Stimulated activated naive CD8-positive, alpha-beta T cell treated with anti-CD3 and anti-CD28 coated beads, Interleukin-15, Interleukin-2, amounts not matched to agents 100 ng/mL and 50 ng/mL, for 24 hours (primary cell): Measurements from ENCODE around the gene SYDE1.

Experiments used
- H3K27ac Mint-ChIP-seq: one replicate; pipeline ENCODE4 v1.8.0; 2021; ENCODE audit warnings: mild to moderate bottlenecking, mixed read lengths
- H3K27me3 Mint-ChIP-seq: one replicate; pipeline ENCODE4 v1.8.0; 2021; ENCODE audit warnings: mixed read lengths
- H3K36me3 Mint-ChIP-seq: one replicate; pipeline ENCODE4 v1.8.0; 2021; ENCODE audit warnings: low read depth, mixed read lengths
- H3K4me1 Mint-ChIP-seq: one replicate; pipeline ENCODE4 v1.8.0; 2021; ENCODE audit warnings: low read depth, mixed read lengths
- H3K4me3 Mint-ChIP-seq: one replicate; pipeline ENCODE4 v1.8.0; 2021; ENCODE audit warnings: mild to moderate bottlenecking, mixed read lengths
- H3K9me3 Mint-ChIP-seq: one replicate; pipeline ENCODE4 v1.8.0; 2021; ENCODE audit warnings: mixed read lengths

SYDE1 gene

DNA sequence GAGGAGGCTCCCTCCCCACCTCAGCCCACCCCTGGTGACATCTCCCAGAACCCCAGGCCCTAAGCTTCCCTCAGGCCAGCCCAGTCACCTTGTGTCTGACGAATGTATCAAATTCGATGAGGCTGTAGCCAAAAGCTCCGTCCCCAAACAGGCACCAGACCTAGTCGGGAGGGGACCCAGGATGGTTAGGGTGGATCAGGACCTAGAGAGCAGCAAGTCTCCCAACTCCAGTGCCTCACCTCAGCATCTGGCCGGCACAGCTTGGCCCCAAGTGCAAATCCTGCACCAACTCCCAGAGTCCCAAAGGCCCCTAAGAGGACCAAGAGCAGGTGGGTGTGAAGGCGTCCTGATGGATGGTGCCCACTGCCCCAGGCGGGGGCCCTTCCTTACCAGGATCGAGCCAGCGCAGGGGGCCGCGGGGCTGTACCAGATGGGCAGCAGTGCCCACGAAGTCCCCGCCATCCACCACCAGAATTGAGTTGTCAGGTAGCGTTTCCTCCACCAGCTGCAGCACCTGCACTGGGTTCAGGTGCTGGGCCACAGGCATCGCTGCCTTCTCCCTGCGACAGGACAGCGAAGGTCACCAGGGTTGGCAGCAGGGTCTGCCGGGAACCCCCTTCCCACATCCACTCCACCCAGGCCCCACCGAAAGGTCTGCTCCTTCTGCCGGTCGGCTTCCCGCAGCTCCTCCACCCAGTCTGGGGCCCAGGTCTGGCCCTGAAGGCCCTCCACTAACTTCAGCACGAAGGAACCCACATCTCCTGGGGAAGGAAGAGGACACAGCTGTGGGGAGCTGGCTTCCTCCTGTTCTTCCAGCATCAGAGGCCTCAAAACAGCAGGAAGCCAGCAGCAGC is 8.8 kb downstream of the SYDE1 start:
- Mint-ChIP-seq H3K27ac (no peak overlapping the region), H3K36me3 (peaks cover 43% of the 10 kb centered on the region), H3K27me3 (no peaks in the 10 kb centered on the region), H3K9me3 (no peaks in the 10 kb centered on the region), H3K4me1 (no peaks in the 10 kb centered on the region), H3K4me3 (no peak overlapping the region)

DNA sequence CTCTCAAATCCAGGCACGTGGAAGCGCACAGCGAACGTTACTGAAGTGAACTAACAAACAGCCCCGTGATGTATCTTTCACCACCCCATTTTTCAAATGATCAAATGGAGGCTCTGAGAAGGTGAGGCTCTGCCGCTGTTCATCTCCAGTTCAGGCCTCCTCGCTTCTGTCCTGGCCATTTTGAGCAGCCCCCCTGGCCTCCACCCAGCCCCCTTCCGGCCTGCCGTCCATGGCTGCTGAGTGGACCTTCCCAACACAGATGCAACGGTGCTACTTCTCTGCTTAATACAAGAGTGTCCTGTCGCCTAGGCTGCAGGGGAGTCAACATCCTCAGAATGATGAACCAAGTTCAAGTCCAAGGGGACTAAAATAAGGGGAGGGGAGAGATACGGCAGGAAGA is 9.7 kb downstream of the SYDE1 start:
- H3K4me3 Mint-ChIP-seq, result no peak overlapping the region
- no peaks in the 10 kb centered on the region for H3K27me3 Mint-ChIP-seq
- no peaks in the 10 kb centered on the region for H3K4me1 Mint-ChIP-seq
- H3K36me3 Mint-ChIP-seq, result peaks cover 50% of the 10 kb centered on the region
- H3K27ac Mint-ChIP-seq, result no peak overlapping the region
- no peaks in the 10 kb centered on the region for H3K9me3 Mint-ChIP-seq

- H3K4me3 Mint-ChIP-seq, result no peak overlapping the region
- no peaks in the 10 kb centered on the region for H3K4me1 Mint-ChIP-seq
- peaks cover 58% of the 10 kb centered on the region for H3K36me3 Mint-ChIP-seq
- H3K27me3 Mint-ChIP-seq, result no peaks in the 10 kb centered on the region
- H3K9me3 Mint-ChIP-seq, result no peaks in the 10 kb centered on the region
- no peak overlapping the region for H3K27ac Mint-ChIP-seq
Measured at GRCh38 chr19:15118248-15118647, 11.0 kb downstream of the SYDE1 start.

DNA sequence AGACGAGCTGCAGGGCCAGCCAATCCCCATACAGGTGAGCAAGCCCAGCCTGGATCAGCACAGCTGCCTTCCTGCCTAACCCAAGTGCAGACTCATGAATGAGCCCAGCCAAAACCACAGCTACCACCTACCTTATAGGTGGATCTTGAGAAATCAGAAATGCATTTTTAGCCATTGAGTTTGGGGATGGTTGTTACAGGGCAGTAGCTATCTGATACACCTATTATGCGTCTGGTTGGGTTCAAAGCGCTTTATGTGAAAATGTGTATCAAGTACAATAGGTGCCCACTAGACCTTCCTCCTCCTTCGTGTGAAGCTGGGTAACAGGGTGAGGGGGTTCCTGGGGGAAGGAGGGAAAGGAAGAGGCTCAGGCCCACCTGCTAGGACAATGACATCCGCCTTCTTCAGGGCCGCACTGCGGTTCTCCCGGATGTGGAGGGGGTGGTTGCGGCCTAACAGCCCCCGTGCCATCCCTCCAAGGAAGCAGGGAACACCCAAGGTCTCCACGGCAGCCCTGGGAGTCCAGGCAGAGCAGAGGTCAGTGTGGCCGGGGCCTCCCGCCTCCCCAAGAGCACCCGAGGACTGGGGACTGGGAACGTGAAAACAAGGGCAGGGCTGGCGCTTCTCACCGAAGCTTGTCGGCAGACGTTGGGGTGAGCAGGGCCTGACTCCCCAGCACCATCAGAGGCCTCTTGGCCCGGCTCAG is 11.7 kb downstream of the SYDE1 start:
- Mint-ChIP-seq H3K36me3 (peaks cover 59% of the 10 kb centered on the region), H3K27me3 (no peaks in the 10 kb centered on the region), H3K4me3 (no peak overlapping the region), H3K27ac (no peak overlapping the region), H3K9me3 (no peaks in the 10 kb centered on the region), H3K4me1 (peaks cover 2% of the 10 kb centered on the region)

GRCh38 chr19:15120135-15121026 is 13.2 kb downstream of the SYDE1 start:
- Mint-ChIP-seq H3K36me3 (peaks cover 55% of the 10 kb centered on the region), H3K27me3 (no peaks in the 10 kb centered on the region), H3K4me1 (peaks cover 11% of the 10 kb centered on the region), H3K27ac (no peak overlapping the region), H3K9me3 (no peaks in the 10 kb centered on the region), H3K4me3 (no peak overlapping the region)

- H3K4me1 Mint-ChIP-seq, result peaks cover 21% of the 10 kb centered on the region
- peaks cover 44% of the 10 kb centered on the region for H3K36me3 Mint-ChIP-seq
- no peaks in the 10 kb centered on the region for H3K27me3 Mint-ChIP-seq
- H3K27ac Mint-ChIP-seq, result no peak overlapping the region
- no peaks in the 10 kb centered on the region for H3K9me3 Mint-ChIP-seq
- no peak overlapping the region for H3K4me3 Mint-ChIP-seq
Measured at GRCh38 chr19:15122331-15123030, 15.3 kb downstream of the SYDE1 start.

- H3K36me3 Mint-ChIP-seq, result peaks cover 39% of the 10 kb centered on the region
- H3K4me3 Mint-ChIP-seq, result peak overlapping the region; percentile 13
- H3K4me1 Mint-ChIP-seq, result peaks cover 25% of the 10 kb centered on the region
- H3K9me3 Mint-ChIP-seq, result no peaks in the 10 kb centered on the region
- no peak overlapping the region for H3K27ac Mint-ChIP-seq
- no peaks in the 10 kb centered on the region for H3K27me3 Mint-ChIP-seq
Measured at GRCh38 chr19:15123031-15123890, 16.1 kb downstream of the SYDE1 start.

- Mint-ChIP-seq H3K4me3 (peak overlapping the region; percentile 93), H3K4me1 (peaks cover 29% of the 10 kb centered on the region), H3K27ac (no peak overlapping the region), H3K36me3 (peaks cover 34% of the 10 kb centered on the region), H3K27me3 (no peaks in the 10 kb centered on the region), H3K9me3 (no peaks in the 10 kb centered on the region)
Measured at GRCh38 chr19:15123900-15124299, 16.7 kb downstream of the SYDE1 start.

- Mint-ChIP-seq H3K27ac (peak overlapping the region; percentile 95), H3K4me3 (peak overlapping the region; percentile 93), H3K36me3 (peaks cover 28% of the 10 kb centered on the region), H3K9me3 (no peaks in the 10 kb centered on the region), H3K4me1 (peaks cover 37% of the 10 kb centered on the region), H3K27me3 (no peaks in the 10 kb centered on the region)
Measured at GRCh38 chr19:15124572-15125231, 17.5 kb downstream of the SYDE1 start.

DNA sequence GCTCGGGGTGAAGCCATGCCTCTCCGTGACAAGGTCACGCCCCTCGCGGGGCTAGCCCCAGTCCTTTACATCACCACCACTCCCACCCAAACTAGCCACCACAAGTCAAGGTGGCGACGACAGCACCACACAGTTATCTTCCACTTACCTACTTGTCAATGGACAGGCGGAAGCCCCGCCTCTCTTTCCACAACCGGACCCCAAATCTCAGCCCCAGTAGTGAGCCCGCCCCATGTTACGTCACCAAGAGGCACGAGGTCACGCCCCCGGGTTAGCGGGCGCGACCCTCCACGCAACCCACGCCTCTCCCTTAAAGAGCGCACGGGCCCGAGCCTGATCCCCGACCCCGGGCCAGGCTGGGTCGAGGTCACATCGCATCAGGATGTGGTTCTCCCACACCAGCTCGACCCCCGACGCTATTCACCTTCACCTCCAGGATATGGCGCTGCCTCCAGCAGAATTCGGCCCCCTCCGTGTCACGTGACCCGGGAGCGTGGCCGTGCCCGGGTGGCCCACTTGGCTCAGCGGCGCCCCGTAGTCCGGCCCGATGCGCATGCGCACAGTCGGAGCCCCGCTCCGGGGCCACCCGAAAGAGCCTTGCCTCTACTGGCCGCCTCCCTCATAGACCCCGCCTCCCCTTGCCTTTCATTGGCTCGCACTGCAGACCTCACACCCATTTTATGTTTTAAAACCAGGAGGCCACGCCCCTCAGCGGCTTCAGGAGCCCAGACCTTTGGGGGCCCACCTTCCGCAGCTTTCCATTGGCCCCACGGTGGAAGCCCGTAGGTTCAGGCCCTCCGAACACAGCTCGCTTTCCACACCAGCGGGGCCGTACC is 18.2 kb downstream of the SYDE1 start:
- peak overlapping the region; percentile 93 for H3K4me3 Mint-ChIP-seq
- peaks cover 21% of the 10 kb centered on the region for H3K36me3 Mint-ChIP-seq
- no peaks in the 10 kb centered on the region for H3K9me3 Mint-ChIP-seq
- H3K4me1 Mint-ChIP-seq, result peaks cover 44% of the 10 kb centered on the region
- H3K27me3 Mint-ChIP-seq, result no peaks in the 10 kb centered on the region
- H3K27ac Mint-ChIP-seq, result peak overlapping the region; percentile 95

DNA sequence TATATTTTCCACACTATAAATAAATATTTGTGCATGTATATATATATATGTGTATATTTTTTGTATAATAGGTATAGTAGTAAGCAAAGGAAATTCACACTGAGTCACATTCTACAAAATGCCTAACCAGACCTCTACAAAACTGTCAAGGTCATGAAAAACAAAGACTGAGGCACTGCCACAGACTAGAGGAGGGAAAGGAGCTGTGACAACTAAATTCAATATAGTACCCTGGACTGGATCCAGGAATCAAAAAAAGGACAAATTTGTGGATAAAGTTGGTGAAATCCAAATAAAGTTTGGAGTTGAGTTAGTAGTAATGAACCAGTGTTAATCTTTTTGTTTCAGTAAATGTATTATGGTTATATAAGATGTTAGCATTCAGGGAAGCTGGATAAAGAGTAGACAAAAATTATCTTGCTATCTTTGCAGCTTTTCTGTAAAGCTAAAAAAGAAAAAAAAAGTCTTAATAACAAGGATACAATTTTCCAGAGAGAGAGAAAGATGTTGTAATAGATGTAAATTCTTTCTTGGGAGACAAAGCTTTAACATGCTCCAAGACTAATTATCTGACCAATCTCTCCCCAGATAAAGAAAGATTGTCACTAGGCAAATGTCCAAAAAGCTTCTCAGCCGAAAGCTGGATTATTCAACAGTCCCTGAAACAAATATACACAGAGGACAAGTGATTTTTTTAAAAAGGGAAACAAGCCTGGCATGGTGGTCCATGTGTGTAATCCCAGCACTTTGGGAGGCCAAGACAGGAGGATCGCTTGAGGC is 19.1 kb downstream of the SYDE1 start:
- H3K4me1 Mint-ChIP-seq, result peaks cover 46% of the 10 kb centered on the region
- H3K27ac Mint-ChIP-seq, result peak overlapping the region; percentile 65
- no peaks in the 10 kb centered on the region for H3K9me3 Mint-ChIP-seq
- H3K36me3 Mint-ChIP-seq, result peaks cover 12% of the 10 kb centered on the region
- peak overlapping the region; percentile 30 for H3K4me3 Mint-ChIP-seq
- no peaks in the 10 kb centered on the region for H3K27me3 Mint-ChIP-seq

GRCh38 chr19:15128162-15128770 is 21.1 kb downstream of the SYDE1 start:
- peak overlapping the region; percentile 9 for H3K27ac Mint-ChIP-seq
- peaks cover 46% of the 10 kb centered on the region for H3K4me1 Mint-ChIP-seq
- no peak overlapping the region for H3K4me3 Mint-ChIP-seq
- H3K36me3 Mint-ChIP-seq, result peaks cover under 1% of the 10 kb centered on the region
- no peaks in the 10 kb centered on the region for H3K9me3 Mint-ChIP-seq
- no peaks in the 10 kb centered on the region for H3K27me3 Mint-ChIP-seq
